ENCODE data around the gene GPR15.
"Not testable (repeated sequence)": the region's sequence is repeated elsewhere in the genome, so short reads cannot be mapped to it uniquely, and the experiment has no call there.

Gene GPR15

GRCh38 chr3:98559769-98560168 lies 28.0 kb downstream of the GPR15 start:
- DNase-seq, result not testable (repeated sequence)

GRCh38 chr3:98560911-98561310 lies 29.1 kb downstream of the GPR15 start:
- no peak for DNase-seq

GRCh38 chr3:98561727-98562521 lies 30.1 kb downstream of the GPR15 start:
- no peak for DNase-seq

- DNase-seq, result no peak
Measured at GRCh38 chr3:98563661-98564281, 32.0 kb downstream of the GPR15 start.

- DNase-seq, result no peak
Measured at GRCh38 chr3:98564282-98565005, 32.7 kb downstream of the GPR15 start.

GRCh38 chr3:98565237-98565643 lies 33.5 kb downstream of the GPR15 start:
- DNase-seq, result no peak

GRCh38 chr3:98565843-98566242 lies 34.1 kb downstream of the GPR15 start:
- no peak for DNase-seq

- DNase-seq, result no peak
Measured at GRCh38 chr3:98567666-98568270, 36.0 kb downstream of the GPR15 start.

- no peak for DNase-seq
Measured at GRCh38 chr3:98568402-98568801, 36.6 kb downstream of the GPR15 start.

GRCh38 chr3:98573181-98573728 lies 41.5 kb downstream of the GPR15 start:
- DNase-seq, result no peak

GRCh38 chr3:98574132-98574531 lies 42.4 kb downstream of the GPR15 start:
- no peak for DNase-seq

GRCh38 chr3:98577178-98577895 lies 45.6 kb downstream of the GPR15 start:
- DNase-seq, result no peak

- no peak for DNase-seq
Measured at GRCh38 chr3:98580401-98581386, 48.9 kb downstream of the GPR15 start.

- no peak for DNase-seq
Measured at GRCh38 chr3:98581474-98581873, 49.7 kb downstream of the GPR15 start.

- DNase-seq, result no peak
Measured at GRCh38 chr3:98582042-98582441, 50.3 kb downstream of the GPR15 start.

- DNase-seq, result no peak
Measured at GRCh38 chr3:98583766-98584165, 52.0 kb downstream of the GPR15 start.

Data from left hindlimb (tissue), 1 donor.